ENCODE results near the gene KIAA1755.

DNA sequence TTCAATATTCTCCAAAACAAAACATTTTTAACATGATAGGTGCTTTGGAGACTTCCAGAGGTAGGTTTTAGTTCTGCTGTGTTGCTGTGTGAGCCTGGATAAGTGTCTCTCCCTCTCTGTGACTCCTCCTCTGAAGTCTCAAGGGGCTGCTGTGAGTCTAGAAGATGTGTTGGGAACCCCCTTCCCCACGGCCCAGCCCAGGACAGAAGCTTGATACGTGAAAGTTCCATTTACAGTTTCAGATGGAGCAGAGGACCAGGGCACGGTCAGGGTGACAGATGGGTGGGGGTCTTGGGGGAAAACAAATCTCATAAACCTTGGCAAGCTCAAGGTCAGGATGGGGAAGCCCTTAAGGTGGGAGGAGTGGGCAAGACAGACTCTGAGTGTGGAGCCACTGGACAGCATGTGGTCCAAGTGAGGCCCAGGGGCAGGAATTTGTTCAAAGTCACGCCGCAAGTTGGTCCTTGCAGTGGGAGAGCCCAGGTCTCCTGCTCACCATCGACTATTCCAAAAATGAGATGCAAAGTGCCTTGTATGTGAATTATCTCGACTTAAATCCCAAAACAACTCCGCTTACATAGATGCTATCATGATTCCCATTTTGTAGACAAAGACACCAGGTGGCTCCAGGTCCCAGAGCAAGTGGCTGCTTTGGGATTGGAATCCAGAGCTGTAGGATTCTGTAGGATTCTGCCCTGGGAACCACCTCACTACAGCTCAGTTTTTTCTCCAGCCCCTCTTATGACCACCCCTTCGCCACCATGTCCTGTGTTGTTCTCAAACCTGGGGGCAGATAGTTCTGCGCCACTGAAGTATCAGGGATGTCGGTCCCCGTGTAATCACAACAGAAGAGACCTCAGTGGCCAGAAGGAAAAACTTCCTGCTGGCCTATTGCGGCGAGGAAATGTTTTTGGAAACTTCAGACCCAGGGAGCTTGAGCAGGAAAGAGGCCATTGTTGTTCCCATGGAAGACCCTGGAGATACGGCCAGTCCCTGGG lies 97.4 kb downstream of the KIAA1755 start:
- TF ChIP-seq, protein P1, sequence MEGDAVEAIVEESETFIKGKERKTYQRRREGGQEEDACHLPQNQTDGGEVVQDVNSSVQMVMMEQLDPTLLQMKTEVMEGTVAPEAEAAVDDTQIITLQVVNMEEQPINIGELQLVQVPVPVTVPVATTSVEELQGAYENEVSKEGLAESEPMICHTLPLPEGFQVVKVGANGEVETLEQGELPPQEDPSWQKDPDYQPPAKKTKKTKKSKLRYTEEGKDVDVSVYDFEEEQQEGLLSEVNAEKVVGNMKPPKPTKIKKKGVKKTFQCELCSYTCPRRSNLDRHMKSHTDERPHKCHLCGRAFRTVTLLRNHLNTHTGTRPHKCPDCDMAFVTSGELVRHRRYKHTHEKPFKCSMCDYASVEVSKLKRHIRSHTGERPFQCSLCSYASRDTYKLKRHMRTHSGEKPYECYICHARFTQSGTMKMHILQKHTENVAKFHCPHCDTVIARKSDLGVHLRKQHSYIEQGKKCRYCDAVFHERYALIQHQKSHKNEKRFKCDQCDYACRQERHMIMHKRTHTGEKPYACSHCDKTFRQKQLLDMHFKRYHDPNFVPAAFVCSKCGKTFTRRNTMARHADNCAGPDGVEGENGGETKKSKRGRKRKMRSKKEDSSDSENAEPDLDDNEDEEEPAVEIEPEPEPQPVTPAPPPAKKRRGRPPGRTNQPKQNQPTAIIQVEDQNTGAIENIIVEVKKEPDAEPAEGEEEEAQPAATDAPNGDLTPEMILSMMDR (IDR thresholded peaks at IDR 0.05; ENCODE audit: low read depth, low read length) = no peak
- no peak for TF ChIP-seq EZH2phosphoT487 (IDR thresholded peaks at IDR 0.05; ENCODE audit: low read depth)
